ENCODE data around the gene GALNT6.

GALNT6 gene

GRCh38 chr12:51381226-51382079 is 9.8 kb downstream of the GALNT6 start:
- ChIA-PET CTCF (interaction anchor here (0.5 kb wide), 1 partner anchor 1079 kb away, joined by 5 read pairs; no protein-coding TSS in a partner anchor), POLR2A (interaction anchor here (0.8 kb wide), 1 partner anchor 10 kb away, joined by 4 read pairs; no protein-coding TSS in a partner anchor)

GRCh38 chr12:51379571-51379970 is 11.6 kb downstream of the GALNT6 start:
- no peak for DNase-seq (ENCODE audit: extremely low spot score)
- ChIA-PET CTCF (no interaction called here), POLR2A (no interaction called here)
- TF ChIP-seq HDGF (IDR thresholded peaks at IDR 0.05; ENCODE audit: borderline replicate concordance) (no peak), TARDBP (IDR thresholded peaks at IDR 0.05) (no peak), SP1 (IDR thresholded peaks at IDR 0.05) (no peak), BHLHE40 (IDR thresholded peaks at IDR 0.05; ENCODE audit: borderline replicate concordance) (no peak), ELF4 (IDR thresholded peaks at IDR 0.05) (no peak), FOXA1 (IDR thresholded peaks at IDR 0.05) (no peak), SUZ12 (IDR thresholded peaks at IDR 0.05) (no peak), CTBP1 (IDR thresholded peaks at IDR 0.05; ENCODE audit: borderline replicate concordance) (no peak), LEF1 (IDR thresholded peaks at IDR 0.05; ENCODE audit: borderline replicate concordance) (no peak), L3MBTL2 (conservative IDR thresholded peaks at IDR 0.05) (no peak), PKNOX1 (IDR thresholded peaks at IDR 0.05) (no peak), ARNT (IDR thresholded peaks at IDR 0.05) (no peak)

More at GRCh38 chr12:51381226-51382079, 9.8 kb downstream of the GALNT6 start:
- TF ChIP-seq FOXA1 (IDR thresholded peaks at IDR 0.05): no peak
- TF ChIP-seq FOXM1 (IDR thresholded peaks at IDR 0.05; ENCODE audit: borderline replicate concordance): no peak
- no peak for TF ChIP-seq ZNF384 (IDR thresholded peaks at IDR 0.05)
- no peak for DNase-seq (ENCODE audit: extremely low spot score)

GRCh38 chr12:51378749-51379148 is 12.5 kb downstream of the GALNT6 start:
- TF ChIP-seq SP1 (IDR thresholded peaks at IDR 0.05) (no peak), ZNF384 (IDR thresholded peaks at IDR 0.05) (no peak), FOXK2 (IDR thresholded peaks at IDR 0.05) (no peak), BHLHE40 (IDR thresholded peaks at IDR 0.05; ENCODE audit: borderline replicate concordance) (no peak), ELF4 (IDR thresholded peaks at IDR 0.05) (no peak), LEF1 (IDR thresholded peaks at IDR 0.05; ENCODE audit: borderline replicate concordance) (no peak), CTBP1 (IDR thresholded peaks at IDR 0.05; ENCODE audit: borderline replicate concordance) (no peak), FOXA1 (IDR thresholded peaks at IDR 0.05) (no peak), L3MBTL2 (conservative IDR thresholded peaks at IDR 0.05) (no peak), NFRKB (IDR thresholded peaks at IDR 0.05) (no peak), ARNT (IDR thresholded peaks at IDR 0.05) (no peak), HDGF (IDR thresholded peaks at IDR 0.05; ENCODE audit: borderline replicate concordance) (no peak), TARDBP (IDR thresholded peaks at IDR 0.05) (no peak), SUZ12 (IDR thresholded peaks at IDR 0.05) (no peak), FOXM1 (IDR thresholded peaks at IDR 0.05; ENCODE audit: borderline replicate concordance) (no peak)
- CTCF ChIA-PET: no interaction called here
- POLR2A ChIA-PET: no interaction called here
- no peak for DNase-seq (ENCODE audit: extremely low spot score)

GRCh38 chr12:51377099-51377984 is 13.9 kb downstream of the GALNT6 start:
- POLR2A ChIA-PET: no interaction called here
- CTCF ChIA-PET: interaction anchor here (2.0 kb wide), 1 partner anchor 13 kb away, joined by 6 read pairs; no protein-coding TSS in a partner anchor

GRCh38 chr12:51374856-51375255 is 16.4 kb downstream of the GALNT6 start:
- DNase-seq (ENCODE audit: extremely low spot score): no peak
- CTCF ChIA-PET: interaction anchor here (0.8 kb wide), 1 partner anchor 8 kb away, joined by 3 read pairs; no protein-coding TSS in a partner anchor

More at GRCh38 chr12:51377099-51377984, 13.9 kb downstream of the GALNT6 start:
- DNase-seq (ENCODE audit: extremely low spot score): no peak
- TF ChIP-seq FOXK2 (IDR thresholded peaks at IDR 0.05) (no peak), FOXA1 (IDR thresholded peaks at IDR 0.05) (no peak)

GRCh38 chr12:51374361-51374760 is 16.8 kb downstream of the GALNT6 start:
- DNase-seq (ENCODE audit: extremely low spot score): no peak
- CTCF ChIA-PET: interaction anchor here (0.8 kb wide), 1 partner anchor 9 kb away, joined by 3 read pairs; no protein-coding TSS in a partner anchor
- POLR2A ChIA-PET: no interaction called here

More at GRCh38 chr12:51374856-51375255, 16.4 kb downstream of the GALNT6 start:
- POLR2A ChIA-PET: no interaction called here
- no peak for TF ChIP-seq LEF1 (IDR thresholded peaks at IDR 0.05; ENCODE audit: borderline replicate concordance)
- TF ChIP-seq SUZ12 (IDR thresholded peaks at IDR 0.05): no peak
- no peak for TF ChIP-seq ELF4 (IDR thresholded peaks at IDR 0.05)
- TF ChIP-seq CTBP1 (IDR thresholded peaks at IDR 0.05; ENCODE audit: borderline replicate concordance): no peak
- no peak for TF ChIP-seq SP1 (IDR thresholded peaks at IDR 0.05)
- no peak for TF ChIP-seq TARDBP (IDR thresholded peaks at IDR 0.05)
- TF ChIP-seq ARNT (IDR thresholded peaks at IDR 0.05): no peak
- TF ChIP-seq FOXA1 (IDR thresholded peaks at IDR 0.05): no peak
- no peak for TF ChIP-seq HDGF (IDR thresholded peaks at IDR 0.05; ENCODE audit: borderline replicate concordance)
- TF ChIP-seq BHLHE40 (IDR thresholded peaks at IDR 0.05; ENCODE audit: borderline replicate concordance): no peak

GRCh38 chr12:51373187-51373586 is 18.0 kb downstream of the GALNT6 start:
- TF ChIP-seq LEF1 (IDR thresholded peaks at IDR 0.05; ENCODE audit: borderline replicate concordance) (no peak), PKNOX1 (IDR thresholded peaks at IDR 0.05) (no peak)
- CTCF ChIA-PET: no interaction called here
- no peak for DNase-seq (ENCODE audit: extremely low spot score)
- POLR2A ChIA-PET: interaction anchor here (0.7 kb wide), 1 partner anchor 23 kb away, joined by 3 read pairs; no protein-coding TSS in a partner anchor

More at GRCh38 chr12:51374361-51374760, 16.8 kb downstream of the GALNT6 start:
- no peak for TF ChIP-seq L3MBTL2 (conservative IDR thresholded peaks at IDR 0.05)

All from HEK293T (cell line).